CD14-positive monocyte (primary cell): ENCODE measurements around the gene NT5C3A. TPM values are rescaled to one million over a fixed set of nuclear protein-coding genes. Genes with fewer than 3 reads are reported as not detected.
A peak's percentile ranks its signal among the peaks of the same experiment; 100 is the strongest.

Source experiments
- DNase-seq, 3 donors: peaks; one replicate each; pipeline ENCODE4 v3.0.0-alpha.2; 2011 to 2022
- H2AFZ ChIP-seq: 2 replicates; pipeline ENCODE4 v1.6.0; 2012; ENCODE audit warnings: mild to moderate bottlenecking, low read depth, low read length, inconsistent platforms; ENCODE audit not compliant: insufficient read depth, poor library complexity, severe bottlenecking
- H3K27ac ChIP-seq, 2 donors: 1 replicate in 1 of 2; 2 replicates in 1 of 2; pipeline ENCODE4 v1.5.1; 2012 to 2013; ENCODE audit warnings: low read length in 2 of 2, control low read depth in 1 of 2, inconsistent platforms in 1 of 2, low read depth in 1 of 2, mild to moderate bottlenecking in 1 of 2
- H3K27me3 ChIP-seq, 2 donors: one replicate each; pipeline versions ENCODE4 v1.6.0 to v1.6.1; 2011 to 2013; ENCODE audit warnings: low read length in 2 of 2; ENCODE audit not compliant: control insufficient read depth in 2 of 2, insufficient read depth in 2 of 2
- H3K36me3 ChIP-seq, 2 donors: replicated peaks in 1 of 2; 1 replicate in 1 of 2; 2 replicates in 1 of 2; pipeline versions ENCODE4 v1.5.1 to v1.6.1; 2012 to 2013; ENCODE audit warnings: low read length in 2 of 2, control low read depth in 1 of 2, inconsistent platforms in 1 of 2, mild to moderate bottlenecking in 1 of 2; ENCODE audit not compliant: insufficient read depth in 2 of 2, control insufficient read depth in 1 of 2
- H3K4me1 ChIP-seq, 2 donors: 1 replicate in 1 of 2; 2 replicates in 1 of 2; pipeline versions ENCODE4 v1.5.1 to v1.6.1; 2012 to 2013; ENCODE audit warnings: low read length in 2 of 2, control low read depth in 1 of 2, inconsistent platforms in 1 of 2, mild to moderate bottlenecking in 1 of 2, moderate library complexity in 1 of 2; ENCODE audit not compliant: insufficient read depth in 2 of 2, control insufficient read depth in 1 of 2
- H3K4me2 ChIP-seq: replicated peaks from 2 replicates; pipeline ENCODE3; 2012; ENCODE audit warnings: low read length, moderate library complexity, mild to moderate bottlenecking; ENCODE audit not compliant: poor library complexity, severe bottlenecking; ENCODE audit errors: extremely low read depth
- H3K4me3 ChIP-seq, 3 experiments: fragments of 200-600 bp in 1 of 3; sonication (generic) in 1 of 3; replicated peaks in 1 of 3; 1 replicate in 2 of 3; 2 replicates in 1 of 3; pipeline ENCODE4 v1.5.1; 2011 to 2013; ENCODE audit warnings: low read length in 3 of 3, mild to moderate bottlenecking in 3 of 3, control low read depth in 2 of 3, low read depth in 2 of 3, inconsistent platforms in 1 of 3, moderate library complexity in 1 of 3
- H3K79me2 ChIP-seq: 2 replicates; pipeline ENCODE4 v1.6.0; 2012; ENCODE audit warnings: mild to moderate bottlenecking, control low read depth, inconsistent platforms, low read length, moderate library complexity; ENCODE audit not compliant: insufficient read depth
- H3K9ac ChIP-seq: 2 replicates; pipeline ENCODE4 v1.6.0; 2017; ENCODE audit warnings: low read length, mild to moderate bottlenecking; ENCODE audit not compliant: insufficient read depth, poor library complexity, severe bottlenecking
- H3K9me3 ChIP-seq, 2 donors: replicated peaks in 1 of 2; 1 replicate in 1 of 2; 2 replicates in 1 of 2; pipeline versions ENCODE4 v1.5.1 to v1.6.1; 2012 to 2013; ENCODE audit warnings: low read length in 2 of 2, control low read depth in 1 of 2; ENCODE audit not compliant: control insufficient read depth in 1 of 2, insufficient read depth in 1 of 2
- H4K20me1 ChIP-seq: 2 replicates; pipeline ENCODE4 v1.6.0; 2012; ENCODE audit warnings: mild to moderate bottlenecking, low read length, control low read depth, moderate library complexity; ENCODE audit not compliant: insufficient read depth
- H3K27ac Mint-ChIP-seq, 7 donors: one replicate each; pipeline ENCODE4 v1.8.0; 2020; ENCODE audit warnings: mild to moderate bottlenecking in 7 of 7, mixed read lengths in 7 of 7, moderate library complexity in 6 of 7, inconsistent platforms in 2 of 7
- H3K27me3 Mint-ChIP-seq, 3 donors: one replicate each; pipeline ENCODE4 v1.8.0; 2021 to 2022; ENCODE audit warnings: low read depth in 3 of 3, mild to moderate bottlenecking in 3 of 3, mixed read lengths in 3 of 3, moderate library complexity in 3 of 3, inconsistent platforms in 1 of 3
- H3K36me3 Mint-ChIP-seq, 2 donors: one replicate each; pipeline ENCODE4 v1.8.0; 2020; ENCODE audit warnings: mixed read lengths in 2 of 2, inconsistent platforms in 1 of 2, mild to moderate bottlenecking in 1 of 2
- H3K4me1 Mint-ChIP-seq: one replicate; pipeline ENCODE4 v1.8.0; 2020; ENCODE audit warnings: mild to moderate bottlenecking, mixed read lengths
- H3K4me3 Mint-ChIP-seq, 2 donors: one replicate each; pipeline ENCODE4 v1.8.0; 2020; ENCODE audit warnings: mild to moderate bottlenecking in 2 of 2, mixed read lengths in 2 of 2, moderate library complexity in 1 of 2
- H3K9me3 Mint-ChIP-seq, 7 donors: one replicate each; pipeline ENCODE4 v1.8.0; 2020 to 2022; ENCODE audit warnings: mixed read lengths in 7 of 7, mild to moderate bottlenecking in 6 of 7, moderate library complexity in 6 of 7, inconsistent platforms in 2 of 7
- CTCF ChIP-seq: fragments of 200-600 bp; IDR thresholded peaks from one replicate; pipeline ENCODE4 v1.8.0; 2022; ENCODE audit warnings: antibody characterized with exemption, mild to moderate bottlenecking
- WGBS: methylation state at CpG from one replicate; pipeline ENCODE4 v1.1.5; 2013; ENCODE audit warnings: missing lambda C conversion rate; ENCODE audit not compliant: insufficient coverage; 5-methylcytosine and 5-hydroxymethylcytosine counted together
- intact Hi-C, 2 donors: fragments of 100-400 bp; cut with micrococcal nuclease; formaldehyde crosslinking; loops; one replicate each; pipeline versions ENCODE4 v1.15.0 to v1.15.1; 2023
- polyA plus RNA-seq, 3 donors: library from polyadenylated mRNA; depleted of rRNA in 1 of 3; unstranded in 2 of 3; stranded (reverse) in 1 of 3; fragments of 300-500 nt in 2 of 3; fragments of >200 nt in 1 of 3; fragmentation: Illumina TruSeq in 2 of 3; gene quantifications; 1 replicate in 2 of 3; 2 replicates in 1 of 3; pipeline ENCODE4 v1.2.3, GENCODE V29; 2012 to 2021

Gene NT5C3A
- polyA plus RNA-seq, 3 donors, result 19.4 to 37.7 (median 29.5) TPM

- Histone ChIP-seq H2AFZ (peak overlapping the region; percentile 12), H3K4me3 (peak overlapping the region; percentile 44 to 90 (median 79)), H3K27ac (peak overlapping the region in 1 of 2 donors; percentile 74), H3K79me2 (peaks cover 100% of the 10 kb centered on the region), H3K27me3 (no peaks in the 10 kb centered on the region), H3K36me3 (peaks cover 0 to 6% of the 10 kb centered on the region in 2 donors), H4K20me1 (peaks cover 19% of the 10 kb centered on the region), H3K9me3 (no peaks in the 10 kb centered on the region), H3K4me2 (peak overlapping the region; percentile 74), H3K4me1 (peaks cover 20 to 37% of the 10 kb centered on the region in 2 donors), H3K9ac (peak overlapping the region; percentile 41)
- Mint-ChIP-seq H3K4me3 (peak overlapping the region; percentile 60 to 91), H3K4me1 (peaks cover 31% of the 10 kb centered on the region), H3K9me3 (no peaks in the 10 kb centered on the region), H3K36me3 (peaks cover 0 to 2% of the 10 kb centered on the region in 2 donors), H3K27me3 (no peaks in the 10 kb centered on the region), H3K27ac (peak overlapping the region; percentile 80 to 89 (median 86))
- DNase-seq, result peak; percentile 6 to 35 (median 28)
- no CpG with 5 or more reads among the region's 5 CpGs for WGBS
- TF ChIP-seq CTCF, result no peak
- intact Hi-C loops, result no loop called here
Observed at GRCh38 chr7:33039257-33039902, 23.2 kb downstream of the NT5C3A start.

GRCh38 chr7:33038639-33039038 lies 23.9 kb downstream of the NT5C3A start:
- no peaks in the 10 kb centered on the region for H3K27me3 ChIP-seq
- intact Hi-C loops, result no loop called here
- WGBS, result no CpG with 5 or more reads among the region's 2 CpGs
- no peak for DNase-seq
- H3K9ac ChIP-seq, result no peak overlapping the region
- Mint-ChIP-seq H3K4me1 (peaks cover 30% of the 10 kb centered on the region), H3K9me3 (no peaks in the 10 kb centered on the region), H3K27me3 (no peaks in the 10 kb centered on the region), H3K36me3 (peaks cover 0 to 2% of the 10 kb centered on the region in 2 donors), H3K4me3 (no peak overlapping the region), H3K27ac (peak overlapping the region in 4 of 7 donors; percentile 13 to 83 (median 52))
- no peaks in the 10 kb centered on the region for H3K9me3 ChIP-seq
- no peak overlapping the region for H3K4me3 ChIP-seq
- H3K27ac ChIP-seq, result peak overlapping the region in 1 of 2 donors; percentile 74
- H3K79me2 ChIP-seq, result peaks cover 98% of the 10 kb centered on the region
- no peak overlapping the region for H3K4me2 ChIP-seq
- no peak for TF ChIP-seq CTCF
- H4K20me1 ChIP-seq, result peaks cover 13% of the 10 kb centered on the region
- peaks cover 20 to 37% of the 10 kb centered on the region in 2 donors for H3K4me1 ChIP-seq
- no peak overlapping the region for H2AFZ ChIP-seq
- peaks cover 0 to 6% of the 10 kb centered on the region in 2 donors for H3K36me3 ChIP-seq
